BE2C (cell line): ENCODE results near the gene DNAAF8.

Experiments used
- DNase-seq: peaks from one replicate; pipeline ENCODE4 v3.0.0-alpha.2; 2020
- H3K27me3 ChIP-seq: fragments of 250-450 bp; sonication (Bioruptor Pico); 2 replicates; pipeline ENCODE4 v1.5.1; 2020; ENCODE audit warnings: mild to moderate bottlenecking
- H3K36me3 ChIP-seq: fragments of 250-450 bp; sonication (Bioruptor Pico); 2 replicates; pipeline ENCODE4 v1.5.1; 2020; ENCODE audit warnings: mild to moderate bottlenecking
- H3K4me1 ChIP-seq: fragments of 250-450 bp; sonication (Bioruptor Pico); 2 replicates; pipeline ENCODE4 v1.5.1; 2020
- H3K4me3 ChIP-seq: 2 replicates; pipeline ENCODE4 v1.5.1; 2011; ENCODE audit warnings: low read depth, low read length
- H3K9me3 ChIP-seq: fragments of 250-450 bp; sonication (Bioruptor Pico); 2 replicates; pipeline ENCODE4 v1.5.1; 2020
- TF ChIP-seq, protein P1 (sequence below): IDR thresholded peaks from 2 replicates; pipeline ENCODE4 v1.5.1; 2012; ENCODE audit warnings: mild to moderate bottlenecking, low read depth, low read length

DNAAF8 gene

GRCh38 chr16:4713663-4714501 is 20.5 kb upstream of the DNAAF8 start:
- no peaks in the 10 kb centered on the region for H3K9me3 ChIP-seq
- DNase-seq = no peak
- H3K36me3 ChIP-seq = peaks cover 23% of the 10 kb centered on the region

DNA sequence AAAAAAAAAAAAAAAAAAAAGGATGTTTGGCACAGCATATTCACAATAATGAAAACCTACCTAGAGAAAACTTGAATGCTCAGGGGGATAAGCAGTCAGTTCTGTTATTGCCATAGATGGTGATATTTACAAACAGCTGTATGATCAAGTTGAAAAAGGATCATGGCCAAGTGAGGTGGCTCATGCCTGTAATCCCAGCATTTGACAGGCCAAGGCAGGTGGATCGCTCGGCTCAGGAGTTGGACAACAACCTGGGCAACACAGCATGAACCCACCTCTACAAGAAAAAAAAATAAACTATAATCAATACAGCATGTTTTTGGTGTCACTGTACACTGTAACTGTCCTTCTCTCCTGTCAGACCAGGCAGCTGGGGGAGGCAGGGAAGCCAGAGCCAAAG is 19.3 kb upstream of the DNAAF8 start:
- no peak for DNase-seq
- Histone ChIP-seq H3K4me3 (no peak overlapping the region), H3K4me1 (no peaks in the 10 kb centered on the region), H3K9me3 (no peaks in the 10 kb centered on the region), H3K27me3 (no peaks in the 10 kb centered on the region), H3K36me3 (peaks cover 18% of the 10 kb centered on the region)
- TF ChIP-seq, protein P1, sequence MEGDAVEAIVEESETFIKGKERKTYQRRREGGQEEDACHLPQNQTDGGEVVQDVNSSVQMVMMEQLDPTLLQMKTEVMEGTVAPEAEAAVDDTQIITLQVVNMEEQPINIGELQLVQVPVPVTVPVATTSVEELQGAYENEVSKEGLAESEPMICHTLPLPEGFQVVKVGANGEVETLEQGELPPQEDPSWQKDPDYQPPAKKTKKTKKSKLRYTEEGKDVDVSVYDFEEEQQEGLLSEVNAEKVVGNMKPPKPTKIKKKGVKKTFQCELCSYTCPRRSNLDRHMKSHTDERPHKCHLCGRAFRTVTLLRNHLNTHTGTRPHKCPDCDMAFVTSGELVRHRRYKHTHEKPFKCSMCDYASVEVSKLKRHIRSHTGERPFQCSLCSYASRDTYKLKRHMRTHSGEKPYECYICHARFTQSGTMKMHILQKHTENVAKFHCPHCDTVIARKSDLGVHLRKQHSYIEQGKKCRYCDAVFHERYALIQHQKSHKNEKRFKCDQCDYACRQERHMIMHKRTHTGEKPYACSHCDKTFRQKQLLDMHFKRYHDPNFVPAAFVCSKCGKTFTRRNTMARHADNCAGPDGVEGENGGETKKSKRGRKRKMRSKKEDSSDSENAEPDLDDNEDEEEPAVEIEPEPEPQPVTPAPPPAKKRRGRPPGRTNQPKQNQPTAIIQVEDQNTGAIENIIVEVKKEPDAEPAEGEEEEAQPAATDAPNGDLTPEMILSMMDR = no peak

More at GRCh38 chr16:4713663-4714501, 20.5 kb upstream of the DNAAF8 start:
- Histone ChIP-seq H3K4me3 (no peak overlapping the region), H3K27me3 (no peaks in the 10 kb centered on the region), H3K4me1 (no peaks in the 10 kb centered on the region)
- TF ChIP-seq, protein P1 = no peak

DNA sequence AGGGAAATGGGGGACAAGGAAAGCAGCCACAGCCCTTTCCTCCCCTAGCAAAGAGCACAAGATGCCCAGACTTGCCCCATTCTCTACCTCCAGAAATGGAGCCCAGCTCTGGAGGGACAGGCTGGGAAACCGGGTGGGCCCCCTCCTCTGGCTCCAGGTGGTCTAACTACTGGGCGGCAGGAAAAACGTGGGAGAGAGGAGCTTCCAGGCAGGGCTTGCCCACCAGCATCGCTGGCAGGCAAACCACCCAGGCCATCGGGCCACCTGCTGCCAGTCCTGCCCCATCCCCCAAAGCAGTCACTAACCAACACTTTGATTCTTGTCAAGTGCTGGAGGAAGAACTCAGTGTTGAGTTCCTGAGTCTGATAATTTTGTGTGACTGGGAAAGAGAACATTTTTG is 15.9 kb upstream of the DNAAF8 start:
- no peak overlapping the region for H3K4me3 ChIP-seq
- H3K4me1 ChIP-seq = no peaks in the 10 kb centered on the region
- DNase-seq = no peak
- H3K36me3 ChIP-seq = peaks cover 10% of the 10 kb centered on the region
- TF ChIP-seq, protein P1 = no peak
- H3K27me3 ChIP-seq = no peaks in the 10 kb centered on the region
- H3K9me3 ChIP-seq = no peaks in the 10 kb centered on the region

GRCh38 chr16:4723071-4723767 is 11.1 kb upstream of the DNAAF8 start:
- no peak overlapping the region for H3K4me3 ChIP-seq
- H3K4me1 ChIP-seq = no peaks in the 10 kb centered on the region
- DNase-seq = no peak
- peaks cover 18% of the 10 kb centered on the region for H3K36me3 ChIP-seq
- H3K9me3 ChIP-seq = no peaks in the 10 kb centered on the region
- no peaks in the 10 kb centered on the region for H3K27me3 ChIP-seq
- TF ChIP-seq, protein P1 = no peak

DNA sequence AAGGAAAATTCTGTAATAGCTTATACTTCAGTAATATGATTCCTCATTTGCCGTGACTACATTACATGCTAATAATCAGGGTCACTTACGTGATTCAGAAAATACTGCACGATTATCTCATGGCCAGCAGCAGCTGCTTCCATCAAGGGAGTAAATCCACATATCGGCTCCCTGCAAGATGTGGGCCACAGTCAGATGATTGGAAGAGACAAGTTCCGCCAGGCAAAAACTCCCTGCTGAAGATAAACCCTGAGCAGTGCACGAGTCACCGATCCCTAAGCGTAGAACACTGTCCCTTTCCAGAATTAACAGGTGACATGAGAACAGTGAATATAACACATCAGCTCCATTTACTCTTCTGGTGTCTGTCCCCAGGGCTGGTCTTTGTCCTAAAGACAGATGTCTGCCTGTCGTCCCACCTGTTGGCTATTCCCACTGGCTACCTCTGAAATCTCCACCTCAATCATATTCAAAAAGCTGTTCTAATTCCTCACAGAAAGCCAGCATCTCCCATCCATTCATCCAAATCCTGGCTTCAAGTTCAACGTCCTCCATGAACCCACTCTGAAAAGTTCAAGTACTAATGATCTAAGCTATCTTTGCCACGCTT is 9.6 kb upstream of the DNAAF8 start:
- Histone ChIP-seq H3K4me1 (no peaks in the 10 kb centered on the region), H3K4me3 (no peak overlapping the region), H3K9me3 (no peaks in the 10 kb centered on the region), H3K27me3 (no peaks in the 10 kb centered on the region), H3K36me3 (peaks cover 25% of the 10 kb centered on the region)
- TF ChIP-seq, protein P1 = no peak
- no peak for DNase-seq

- H3K4me3 ChIP-seq = no peak overlapping the region
- TF ChIP-seq, protein P1 = no peak
- no peaks in the 10 kb centered on the region for H3K4me1 ChIP-seq
- no peaks in the 10 kb centered on the region for H3K27me3 ChIP-seq
- peaks cover 34% of the 10 kb centered on the region for H3K36me3 ChIP-seq
- no peak for DNase-seq
- no peaks in the 10 kb centered on the region for H3K9me3 ChIP-seq
Observed at GRCh38 chr16:4726616-4727015, 7.7 kb upstream of the DNAAF8 start.
